ENCODE measurements around the gene ACTN1. TPM values are rescaled to one million over a fixed set of nuclear protein-coding genes. Genes with fewer than 3 reads are reported as not detected.

The ACTN1 gene
- total RNA-seq, 4 donors from 2014 or later = 10.0 to 17.3 (median 14.1) TPM

GRCh38 chr14:68842298-68842697, 136.8 kb downstream of the ACTN1 start:
- H3K27me3 ChIP-seq = no peaks in the 10 kb centered on the region
- H3K4me3 ChIP-seq = no peak overlapping the region
- ATAC-seq = no peak
- no peaks in the 10 kb centered on the region for H3K36me3 ChIP-seq
- no peaks in the 10 kb centered on the region for H3K9me3 ChIP-seq
- peaks cover 0 to 3% of the 10 kb centered on the region in 2 donors for H3K4me1 ChIP-seq
- DNase-seq = no peak
- no peak overlapping the region for H3K27ac ChIP-seq
- in situ Hi-C loops (cut with MboI; ENCODE audit: low sequenced_read_pairs in 4 of 4) = no loop called here
- intact Hi-C loops (cut with DNase I; ENCODE audit: low total_unique reads) = loop anchor here (5.0 kb wide), 1 partner anchor 910 kb away; no protein-coding TSS in a partner anchor
- TF ChIP-seq POLR2A (IDR thresholded peaks at IDR 0.05) = no peak
- no peak for TF ChIP-seq CTCF (IDR thresholded peaks at IDR 0.05 in 4 of 5, conservative IDR thresholded peaks at IDR 0.05 in 1 of 5)

GRCh38 chr14:68841016-68841809, 137.9 kb downstream of the ACTN1 start:
- no peaks in the 10 kb centered on the region for H3K36me3 ChIP-seq
- DNase-seq = no peak
- no peak overlapping the region for H3K4me3 ChIP-seq
- in situ Hi-C loops (cut with MboI; ENCODE audit: low sequenced_read_pairs in 4 of 4) (no loop called here), intact Hi-C loops (cut with DNase I; ENCODE audit: low total_unique reads) (loop anchor here (5.0 kb wide), 1 partner anchor 909 kb away; no protein-coding TSS in a partner anchor)
- ATAC-seq = no peak
- TF ChIP-seq CTCF (IDR thresholded peaks at IDR 0.05 in 4 of 5, conservative IDR thresholded peaks at IDR 0.05 in 1 of 5) = no peak
- no peak for TF ChIP-seq POLR2A (IDR thresholded peaks at IDR 0.05)
- no peak overlapping the region for H3K27ac ChIP-seq
- H3K27me3 ChIP-seq = no peaks in the 10 kb centered on the region
- peaks cover 0 to 3% of the 10 kb centered on the region in 2 donors for H3K4me1 ChIP-seq
- peaks cover 0 to 5% (median 0%) of the 10 kb centered on the region in 3 donors for H3K9me3 ChIP-seq

- Histone ChIP-seq H3K4me1 (peaks cover 0 to 3% of the 10 kb centered on the region in 2 donors), H3K27ac (no peak overlapping the region), H3K9me3 (peaks cover 0 to 7% (median 0%) of the 10 kb centered on the region in 3 donors), H3K36me3 (no peaks in the 10 kb centered on the region), H3K27me3 (no peaks in the 10 kb centered on the region), H3K4me3 (no peak overlapping the region)
- DNase-seq (no peak), ATAC-seq (no peak)
- intact Hi-C loops (cut with DNase I; ENCODE audit: low total_unique reads) = loop anchor here (5.0 kb wide), 1 partner anchor 908 kb away; no protein-coding TSS in a partner anchor
- in situ Hi-C loops (cut with MboI; ENCODE audit: low sequenced_read_pairs in 4 of 4) = no loop called here
- no peak for TF ChIP-seq CTCF (IDR thresholded peaks at IDR 0.05 in 4 of 5, conservative IDR thresholded peaks at IDR 0.05 in 1 of 5)
- TF ChIP-seq POLR2A (IDR thresholded peaks at IDR 0.05) = no peak
Observed at GRCh38 chr14:68840454-68840853, 138.6 kb downstream of the ACTN1 start.

GRCh38 chr14:68836082-68836481, 143.0 kb downstream of the ACTN1 start:
- no peak overlapping the region for H3K4me3 ChIP-seq
- H3K4me1 ChIP-seq = no peaks in the 10 kb centered on the region
- H3K27ac ChIP-seq = no peak overlapping the region
- in situ Hi-C loops (cut with MboI; ENCODE audit: low sequenced_read_pairs in 4 of 4) = no loop called here
- DNase-seq = no peak
- H3K27me3 ChIP-seq = no peaks in the 10 kb centered on the region
- H3K36me3 ChIP-seq = no peaks in the 10 kb centered on the region
- no peak for ATAC-seq
- TF ChIP-seq POLR2A (IDR thresholded peaks at IDR 0.05) (no peak), CTCF (IDR thresholded peaks at IDR 0.05 in 4 of 5, conservative IDR thresholded peaks at IDR 0.05 in 1 of 5) (no peak)
- intact Hi-C loops (cut with DNase I; ENCODE audit: low total_unique reads) = no loop called here
- peaks cover 0 to 7% (median 0%) of the 10 kb centered on the region in 3 donors for H3K9me3 ChIP-seq
